Endodermal cell (in vitro differentiated cells): Measurements from ENCODE around the gene DEFB112. TPM values are rescaled to one million over a fixed set of nuclear protein-coding genes. Genes with fewer than 3 reads are reported as not detected.

ENCODE experiments used
- DNase-seq: peaks from one replicate; pipeline ENCODE4 v3.0.0-alpha.2; 2017
- H3K27ac ChIP-seq: 2 replicates; pipeline ENCODE4 v1.5.1; 2013; ENCODE audit warnings: mild to moderate bottlenecking, low read depth, low read length, moderate library complexity
- H3K27me3 ChIP-seq: 2 replicates; pipeline ENCODE4 v1.6.1; 2013; ENCODE audit warnings: mild to moderate bottlenecking, low read length, moderate library complexity; ENCODE audit not compliant: insufficient read depth, control insufficient read depth, poor library complexity, severe bottlenecking
- H3K36me3 ChIP-seq: 2 replicates; pipeline ENCODE4 v1.7.0; 2013; ENCODE audit warnings: mild to moderate bottlenecking, low read length, moderate library complexity; ENCODE audit not compliant: control insufficient read depth, insufficient read depth
- H3K4me1 ChIP-seq: one replicate; pipeline ENCODE4 v1.7.0; 2013; ENCODE audit warnings: low read length; ENCODE audit not compliant: control insufficient read depth, insufficient read depth
- H3K4me3 ChIP-seq: 2 replicates; pipeline ENCODE4 v1.5.1; 2013; ENCODE audit warnings: mild to moderate bottlenecking, low read length, moderate library complexity
- H3K9ac ChIP-seq: 2 replicates; pipeline ENCODE4 v1.6.1; 2013; ENCODE audit warnings: mild to moderate bottlenecking, low read length, moderate library complexity; ENCODE audit not compliant: poor library complexity, severe bottlenecking; ENCODE audit errors: extremely low read depth
- H3K9me3 ChIP-seq: 2 replicates; pipeline ENCODE4 v1.6.1; 2013; ENCODE audit warnings: mild to moderate bottlenecking, low read length, moderate library complexity; ENCODE audit not compliant: control insufficient read depth
- H3K27ac Mint-ChIP-seq: 2 replicates; pipeline ENCODE4 v1.8.0; 2020; ENCODE audit warnings: mixed read lengths
- H3K27me3 Mint-ChIP-seq: 2 replicates; pipeline ENCODE4 v1.8.0; 2021; ENCODE audit warnings: mild to moderate bottlenecking, mixed read lengths; ENCODE audit not compliant: insufficient read depth
- H3K36me3 Mint-ChIP-seq: 2 replicates; pipeline ENCODE4 v1.8.0; 2020; ENCODE audit warnings: low read depth, mixed read lengths
- H3K4me1 Mint-ChIP-seq: 2 replicates; pipeline ENCODE4 v1.8.0; 2020; ENCODE audit warnings: mixed read lengths
- H3K4me3 Mint-ChIP-seq: 2 replicates; pipeline ENCODE4 v1.8.0; 2020; ENCODE audit warnings: mild to moderate bottlenecking, moderate library complexity, mixed read lengths
- H3K9me3 Mint-ChIP-seq: 2 replicates; pipeline ENCODE4 v1.8.0; 2020; ENCODE audit warnings: mild to moderate bottlenecking, mixed read lengths
- CTCF ChIP-seq: fragments of 200-600 bp; sonication (generic); conservative IDR thresholded peaks from 2 replicates; pipeline ENCODE4 v1.5.0; 2021; ENCODE audit warnings: antibody characterized with exemption, mild to moderate bottlenecking
- WGBS, 2 experiments: methylation state at CpG; one replicate each; pipeline versions ENCODE4 v1.1.5 to v1.1.7; 2013; ENCODE audit warnings: missing lambda C conversion rate in 2 of 2, mixed read lengths in 1 of 2; ENCODE audit not compliant: insufficient coverage in 1 of 2, insufficient read length in 1 of 2; 5-methylcytosine and 5-hydroxymethylcytosine counted together
- total RNA-seq, 2 donors: library from RNA; stranded (reverse); fragmentation: NEBNext Ultra II Directional in 1 of 2; extraction: Animal tissue kit (Norgen Biotek cat#: 25700) in 1 of 2; gene quantifications; 2 replicates in 1 of 2; 3 replicates in 1 of 2; pipeline ENCODE4 v1.2.1, GENCODE V29; 2021

The DEFB112 gene
- total RNA-seq, 2 donors from 2014 or later: not detected

DNA sequence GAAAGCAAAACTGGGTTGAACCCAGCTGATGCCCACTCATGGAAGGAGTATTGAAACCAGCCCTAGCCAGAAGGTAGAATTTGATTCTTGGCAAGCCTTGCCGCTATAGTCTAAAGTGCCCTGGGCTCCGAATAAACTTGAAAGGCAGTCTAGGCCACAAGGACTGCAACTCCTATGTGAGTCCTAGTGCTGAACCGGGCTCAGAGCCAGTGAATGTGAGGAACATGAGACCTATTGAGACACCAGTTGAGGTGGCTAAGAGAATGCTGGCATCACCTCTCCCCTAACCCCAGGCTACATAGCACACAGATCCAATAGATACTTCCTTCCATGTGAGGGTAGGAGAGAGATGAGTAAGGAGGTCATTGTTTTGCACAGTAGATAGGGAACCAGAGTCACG, 24.5 kb downstream of the DEFB112 start:
- 91 to 92% methylated on average over 4 of the region's 4 CpGs for WGBS, 2 experiments
- Mint-ChIP-seq H3K27ac (no peak overlapping the region), H3K27me3 (no peaks in the 10 kb centered on the region)

DNA sequence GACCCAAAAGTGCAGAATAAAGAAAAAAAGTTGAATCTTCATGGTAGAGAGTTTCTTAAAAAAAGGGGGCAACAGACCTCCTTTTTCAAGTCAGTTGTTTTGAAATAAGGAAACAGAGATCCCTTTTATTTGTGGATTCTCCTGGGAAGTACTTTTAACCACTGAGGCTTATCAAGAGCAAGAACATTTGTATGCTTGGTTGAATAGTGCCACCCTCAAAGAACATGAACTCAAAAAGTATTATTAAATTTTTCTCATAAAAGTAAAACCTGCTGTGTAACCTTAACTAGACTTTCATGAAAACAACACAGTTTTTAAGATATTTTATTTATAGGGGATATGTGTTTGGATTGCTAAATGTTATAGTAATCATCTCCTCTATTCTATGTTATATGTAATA, 27.8 kb downstream of the DEFB112 start, which contains the start of gene DEFB110:
DEFB110 (minus strand) TSS at position 101 of the 400 bp plus-strand sequence; CDS start at position 42, 59 bp downstream.
- no peaks in the 10 kb centered on the region for H3K9me3 Mint-ChIP-seq
- DNase-seq: no peak
- Histone ChIP-seq H3K9ac (no peak within 1 kb of the TSS), H3K27ac (no peak within 1 kb of the TSS), H3K9me3 (no peaks in the 10 kb centered on the region), H3K36me3 (no peaks in the 10 kb centered on the region), H3K27me3 (no peaks in the 10 kb centered on the region), H3K4me1 (no peaks in the 10 kb centered on the region), H3K4me3 (no peak within 1 kb of the TSS)
- TF ChIP-seq CTCF: no peak
- H3K27ac Mint-ChIP-seq: no peak within 1 kb of the TSS
- H3K27me3 Mint-ChIP-seq: no peaks in the 10 kb centered on the region
- no peaks in the 10 kb centered on the region for H3K36me3 Mint-ChIP-seq
- H3K4me1 Mint-ChIP-seq: no peaks in the 10 kb centered on the region
- no peak within 1 kb of the TSS for H3K4me3 Mint-ChIP-seq

More for the DNA sequence above, 24.5 kb downstream of the DEFB112 start:
- Histone ChIP-seq H3K4me3 (no peak overlapping the region), H3K4me1 (no peaks in the 10 kb centered on the region), H3K36me3 (no peaks in the 10 kb centered on the region), H3K27ac (no peak overlapping the region), H3K9me3 (no peaks in the 10 kb centered on the region), H3K27me3 (no peaks in the 10 kb centered on the region), H3K9ac (no peak overlapping the region)
- Mint-ChIP-seq H3K36me3 (no peaks in the 10 kb centered on the region), H3K4me1 (no peaks in the 10 kb centered on the region), H3K9me3 (no peaks in the 10 kb centered on the region), H3K4me3 (no peak overlapping the region)
- no peak for TF ChIP-seq CTCF
- no peak for DNase-seq

GRCh38 chr6:50007819-50008218, 41.9 kb downstream of the DEFB112 start:
- no peaks in the 10 kb centered on the region for H3K9me3 ChIP-seq
- no peaks in the 10 kb centered on the region for H3K36me3 ChIP-seq
- H3K27ac ChIP-seq: no peak overlapping the region
- no peak for DNase-seq
- WGBS, 2 experiments: 76 to 100% methylated on average over 1 to 3 of the region's 3 CpGs
- Mint-ChIP-seq H3K4me3 (no peak overlapping the region), H3K27me3 (no peaks in the 10 kb centered on the region), H3K4me1 (peaks cover 4% of the 10 kb centered on the region), H3K27ac (no peak overlapping the region), H3K36me3 (no peaks in the 10 kb centered on the region), H3K9me3 (no peaks in the 10 kb centered on the region)
- H3K27me3 ChIP-seq: no peaks in the 10 kb centered on the region
- no peak overlapping the region for H3K9ac ChIP-seq
- H3K4me1 ChIP-seq: no peaks in the 10 kb centered on the region
- H3K4me3 ChIP-seq: no peak overlapping the region
- TF ChIP-seq CTCF: no peak
